OCI-LY3 (cell line): Measurements from ENCODE around the gene PARD3.

Source experiments
- CTCF ChIP-seq: fragments of 200-600, 300-600 bp; sonication (generic); IDR thresholded peaks from 2 replicates; pipeline ENCODE4 v1.5.1; 2014; ENCODE audit warnings: antibody characterized with exemption, low read length, low read depth
- EZH2phosphoT487 ChIP-seq: fragments of 200-600 bp; shearing (Covaris generic); IDR thresholded peaks from 2 replicates; pipeline ENCODE4 v1.6.1; 2018; ENCODE audit warnings: antibody characterized with exemption, mixed run types, low read depth

- TF ChIP-seq CTCF (no peak), EZH2phosphoT487 (no peak)
Observed at GRCh38 chr10:34078017-34078744, 736.9 kb downstream of the PARD3 start.
